HG03354 (cell line): ENCODE results near the gene C19orf67.
"Not testable (repeated sequence)": the region's sequence is repeated elsewhere in the genome, so short reads cannot be mapped to it uniquely, and the experiment has no call there.

ENCODE experiments used
- ATAC-seq: cut with Tn5 transposase; IDR thresholded peaks from one replicate; pipeline ENCODE4 v1.9.1; 2021; ENCODE audit warnings: mild to moderate bottlenecking; ENCODE audit not compliant: unreplicated experiment, poor library complexity, severe bottlenecking

Gene C19orf67

GRCh38 chr19:14059652-14060155 is 25.9 kb downstream of the C19orf67 start:
- no peak for ATAC-seq

DNA sequence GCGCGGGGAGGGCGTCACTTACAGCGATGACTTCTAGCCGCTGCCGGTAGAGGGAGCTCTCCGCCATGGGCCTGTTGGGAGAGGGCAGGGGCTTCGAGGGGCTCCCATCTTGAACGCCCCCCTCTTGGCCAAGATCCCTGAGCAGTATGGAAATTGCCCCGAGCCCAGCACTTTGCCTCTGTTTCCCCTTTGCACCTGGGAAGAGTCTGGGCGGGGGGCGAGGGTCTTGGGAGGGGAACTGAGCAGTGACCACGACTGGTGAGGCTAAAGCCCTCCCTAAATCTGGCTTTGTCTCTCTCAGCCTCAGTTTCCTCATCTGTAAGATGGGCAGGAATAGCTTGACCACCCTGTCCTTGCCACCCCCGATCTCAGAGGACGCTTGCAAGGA is 26.5 kb downstream of the C19orf67 start:
- no peak for ATAC-seq

DNA sequence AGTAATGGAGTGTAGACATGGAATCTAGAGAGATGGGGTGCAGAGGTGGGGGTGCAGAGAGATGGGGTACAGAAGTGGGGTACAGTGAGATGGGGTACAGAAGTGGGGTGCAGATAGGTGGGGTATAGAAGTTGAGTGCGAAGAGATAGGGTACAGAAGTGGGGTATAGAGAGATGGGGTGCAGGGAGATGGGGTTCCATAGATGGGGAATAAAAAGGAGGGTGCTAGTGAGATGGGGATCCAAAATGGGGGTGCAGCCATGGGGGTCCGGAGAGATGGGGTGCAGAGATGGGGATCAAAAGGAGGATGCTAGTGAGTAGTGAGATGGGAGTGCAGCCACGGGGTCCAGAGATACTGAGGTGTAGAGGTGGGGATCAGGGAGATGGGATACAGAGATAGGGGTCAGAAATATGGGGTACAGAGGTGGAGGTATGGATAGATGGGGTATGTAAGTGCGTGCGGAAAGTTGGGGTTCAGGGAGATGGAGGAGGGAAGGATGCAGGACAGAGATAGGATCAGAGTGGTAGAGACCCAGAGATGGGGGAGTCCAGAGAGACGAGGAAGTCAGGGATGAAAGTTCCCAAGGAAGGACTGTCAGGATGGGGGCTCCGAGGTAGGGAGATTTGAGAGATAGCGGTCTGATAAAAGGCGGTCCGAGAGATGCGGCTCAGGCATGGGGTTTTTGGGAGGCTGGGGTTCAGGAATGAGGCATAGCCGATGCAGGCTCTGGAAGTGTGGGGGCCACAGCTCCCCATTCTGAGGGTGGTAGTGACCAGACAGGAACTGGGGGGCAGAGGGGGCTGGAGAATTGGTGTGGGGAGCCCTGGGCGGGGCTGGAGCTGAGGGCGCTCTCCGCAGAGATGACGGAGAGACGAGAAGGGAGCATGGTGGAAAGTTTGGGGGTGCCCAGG is 27.1 kb downstream of the C19orf67 start:
- no peak for ATAC-seq

DNA sequence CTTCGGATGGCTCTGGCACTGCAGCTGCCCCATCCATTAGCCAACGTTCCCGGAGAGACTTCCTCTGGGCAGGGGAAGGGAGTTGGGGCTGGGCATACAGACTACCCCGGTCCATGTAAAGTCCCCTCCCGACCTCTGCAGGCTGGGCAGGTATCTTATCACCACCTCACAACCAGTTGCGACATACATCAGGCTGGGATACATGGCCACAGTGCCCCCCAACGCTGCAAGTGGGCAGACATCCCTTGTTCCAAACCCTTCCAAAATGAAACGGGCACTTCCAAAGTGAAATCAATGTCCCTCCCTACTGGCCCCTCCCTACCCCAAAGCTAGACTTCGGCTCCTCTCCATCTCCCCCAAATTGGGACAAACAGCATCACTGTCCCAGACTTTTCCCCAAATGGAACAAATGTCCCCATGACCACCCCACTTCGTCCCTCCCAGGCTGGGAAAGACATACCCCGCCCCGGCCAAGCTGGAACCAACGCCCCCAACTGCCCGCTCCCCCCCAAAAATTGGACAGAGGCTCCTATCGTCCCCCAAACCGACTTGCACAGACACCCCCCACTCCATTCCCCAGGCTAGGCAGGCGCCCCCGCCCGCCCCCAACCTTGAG is 28.7 kb downstream of the C19orf67 start:
- ATAC-seq, result no peak

- no peak for ATAC-seq
These were observed 29.4 kb downstream of the C19orf67 start for GRCh38 chr19:14056069-14056666.

DNA sequence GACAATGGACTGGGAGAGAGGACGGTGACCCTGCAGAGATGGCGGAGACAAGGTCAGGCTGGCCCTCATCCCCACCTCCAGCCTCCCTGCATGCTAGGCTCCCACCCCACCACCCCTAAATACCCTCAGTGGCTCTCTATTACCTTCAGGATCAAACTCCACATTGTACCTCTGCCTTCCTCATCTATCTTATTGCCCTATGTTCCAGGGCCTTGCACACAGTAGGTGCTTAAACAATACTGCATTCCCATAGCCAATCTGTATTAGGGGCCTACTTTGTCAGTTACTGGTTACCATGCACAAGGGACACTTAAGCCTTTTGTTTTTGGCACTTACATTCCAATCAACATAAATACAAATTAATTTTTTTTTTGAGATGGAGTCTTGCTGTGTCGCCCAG is 30.2 kb downstream of the C19orf67 start:
- ATAC-seq, result no peak

DNA sequence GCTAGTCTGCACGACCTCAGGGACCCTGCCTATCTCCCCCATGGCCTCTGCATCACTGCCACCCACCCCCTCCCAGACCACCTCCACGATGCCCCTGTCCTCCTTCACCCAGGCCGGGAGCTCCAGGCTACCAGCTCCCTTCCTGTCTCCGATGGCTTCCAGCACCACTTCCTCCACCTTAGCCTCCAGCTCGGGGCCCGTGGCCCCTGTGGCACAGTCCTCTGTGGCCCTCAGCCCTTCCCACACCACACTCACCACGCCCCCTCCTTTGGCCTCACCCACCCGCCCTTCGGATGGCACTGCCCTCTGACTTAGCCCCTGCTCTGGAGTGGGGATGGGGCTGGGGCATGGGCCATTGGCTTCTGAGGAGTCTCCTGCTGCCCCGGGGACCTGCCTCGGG is 30.9 kb downstream of the C19orf67 start:
- ATAC-seq, result no peak

- ATAC-seq, result no peak
These were observed 31.5 kb downstream of the C19orf67 start for GRCh38 chr19:14054099-14054498.

GRCh38 chr19:14053500-14053899 is 32.1 kb downstream of the C19orf67 start:
- no peak for ATAC-seq

DNA sequence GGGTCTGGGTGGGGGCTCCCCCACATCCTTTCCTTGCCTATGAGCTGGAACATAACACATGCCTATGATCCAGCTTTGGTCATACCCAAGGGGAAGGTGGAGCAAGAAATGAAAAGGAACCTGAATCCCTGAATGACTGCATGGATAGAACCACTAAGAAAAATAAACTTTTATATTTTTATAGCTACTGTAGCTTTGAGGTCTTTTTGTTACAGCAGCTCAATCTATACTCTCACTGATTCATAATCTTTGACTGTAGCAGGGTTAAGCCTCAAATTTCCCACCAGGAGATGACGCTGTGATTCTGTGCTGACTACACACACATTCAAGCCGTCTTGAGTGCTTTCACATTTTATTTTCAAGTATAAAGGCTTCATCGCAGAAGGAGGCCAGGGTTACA is 32.6 kb downstream of the C19orf67 start:
- no peak for ATAC-seq

DNA sequence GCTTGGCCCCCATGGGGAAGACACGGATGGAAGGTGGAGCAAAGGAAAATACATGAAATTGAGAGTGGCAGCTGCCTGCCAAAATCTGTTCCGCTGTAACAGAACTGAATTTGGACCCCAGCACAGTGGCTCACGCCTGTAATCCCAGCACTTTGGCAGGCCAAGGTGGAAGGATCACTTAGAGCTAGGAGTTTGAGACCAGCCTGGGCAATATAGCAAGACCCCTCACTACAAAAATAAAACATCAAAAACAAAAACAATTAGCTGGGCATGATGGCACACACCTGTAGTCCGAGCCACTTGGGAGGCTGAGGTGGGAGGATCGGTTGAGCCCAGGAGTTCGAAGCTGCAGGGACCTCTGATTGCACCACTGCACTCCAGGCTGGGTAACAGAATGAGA is 33.1 kb downstream of the C19orf67 start:
- no peak for ATAC-seq

DNA sequence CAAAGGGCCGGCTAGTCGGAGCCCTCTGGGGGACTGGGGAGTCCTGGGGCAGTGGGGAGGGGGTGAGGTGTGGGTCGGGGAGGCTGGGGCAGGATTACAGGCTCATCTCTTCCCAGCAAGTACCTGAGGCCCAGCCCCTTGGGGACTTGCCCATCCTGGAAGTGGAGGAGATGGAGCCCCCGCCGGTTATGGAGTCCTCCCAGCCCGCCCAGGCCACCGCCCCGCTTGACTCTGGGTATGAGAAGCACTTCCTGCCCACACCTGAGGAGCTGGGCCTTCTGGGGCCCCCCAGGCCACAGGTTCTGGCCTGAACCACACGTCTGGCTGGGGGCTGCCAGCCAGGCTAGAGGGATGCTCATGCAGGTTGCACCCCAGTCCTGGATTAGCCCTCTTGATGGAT is 33.6 kb downstream of the C19orf67 start:
- no peak for ATAC-seq

- ATAC-seq, result not testable (repeated sequence)
These were observed 34.6 kb downstream of the C19orf67 start for GRCh38 chr19:14050961-14051360.

DNA sequence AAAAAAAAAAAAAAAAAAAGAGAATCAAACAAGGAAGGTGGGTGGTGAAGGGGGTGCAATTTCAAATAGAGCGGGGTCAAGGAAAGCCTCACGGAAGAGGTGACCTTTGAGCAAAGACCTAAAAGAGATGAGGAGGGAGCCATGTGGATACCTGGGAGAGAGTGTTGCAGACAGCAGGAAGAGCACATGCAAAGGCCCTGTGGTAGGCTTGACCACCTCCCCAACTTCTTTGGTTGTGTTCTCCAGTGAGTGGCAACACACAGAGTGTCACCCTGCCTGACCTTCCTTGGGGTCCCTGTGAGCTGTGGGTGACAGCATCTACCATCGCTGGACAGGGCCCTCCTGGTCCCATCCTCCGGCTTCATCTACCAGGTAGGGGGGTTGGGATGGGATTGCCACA is 35.1 kb downstream of the C19orf67 start:
- no peak for ATAC-seq

DNA sequence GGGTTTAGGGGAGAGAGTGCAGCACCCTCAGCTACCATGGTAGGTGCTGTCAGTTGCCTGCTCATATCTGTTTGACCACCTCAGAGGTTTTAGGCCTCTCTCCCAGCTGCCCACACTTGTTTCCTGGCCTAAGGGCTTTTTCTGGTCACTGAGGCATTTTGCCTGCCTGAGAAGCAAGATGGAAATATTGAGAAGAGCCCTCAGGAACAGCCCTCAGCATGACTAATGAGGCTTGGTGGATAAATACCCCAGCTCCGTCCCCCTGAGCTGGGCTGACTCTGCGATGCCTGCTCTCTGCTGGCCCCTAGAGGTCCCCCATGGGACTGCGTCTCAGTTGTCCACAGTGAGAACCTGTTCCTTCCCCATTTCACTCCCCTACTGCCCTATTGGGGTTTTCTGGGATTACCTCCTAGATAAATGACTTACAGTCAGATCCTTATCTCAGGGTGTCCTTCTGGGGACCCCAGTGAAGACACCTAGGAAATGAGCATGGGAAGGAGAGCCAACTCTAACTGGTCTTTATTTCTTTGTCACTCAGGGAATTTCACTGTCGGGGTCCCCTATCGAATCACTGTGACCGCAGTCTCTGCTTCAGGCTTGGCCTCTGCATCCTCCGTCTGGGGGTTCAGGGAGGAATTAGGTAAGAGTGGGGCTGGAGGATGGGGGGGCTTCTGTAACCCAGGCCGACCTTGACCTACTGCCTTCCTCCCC is 37.0 kb downstream of the C19orf67 start:
- no peak for ATAC-seq

- not testable (repeated sequence) for ATAC-seq
These were observed 37.7 kb downstream of the C19orf67 start for GRCh38 chr19:14047866-14048265.

- ATAC-seq, result not testable (repeated sequence)
These were observed 42.6 kb downstream of the C19orf67 start for GRCh38 chr19:14042659-14043608.

- no peak for ATAC-seq
These were observed 46.4 kb downstream of the C19orf67 start for GRCh38 chr19:14039181-14039580.

GRCh38 chr19:14035706-14036105 is 49.9 kb downstream of the C19orf67 start:
- ATAC-seq, result no peak
